Esophagus muscularis mucosa (tissue), 4 donors: ENCODE results near the gene RAB18. TPM values are rescaled to one million over a fixed set of nuclear protein-coding genes. Genes with fewer than 3 reads are reported as not detected.

Experiments used
- DNase-seq: peaks from one replicate; pipeline ENCODE4 v3.0.0-alpha.2; 2017; ENCODE audit errors: extremely low spot score
- H3K27ac ChIP-seq, 4 donors: fragments of 200-600 bp; sonication (generic); replicated peaks in 1 of 4; 1 replicate in 3 of 4; 2 replicates in 1 of 4; pipeline ENCODE4 v1.5.1; 2016 to 2019; ENCODE audit warnings: mild to moderate bottlenecking in 1 of 4
- H3K27me3 ChIP-seq, 4 donors: fragments of 200-600 bp; sonication (generic); one replicate each; pipeline versions ENCODE4 v1.5.1 to v1.6.0; 2016 to 2019
- H3K36me3 ChIP-seq, 4 donors: fragments of 200-600 bp; sonication (generic); one replicate each; pipeline ENCODE4 v1.5.1; 2016 to 2019
- H3K4me1 ChIP-seq, 4 donors: fragments of 200-600 bp; sonication (generic); one replicate each; pipeline ENCODE4 v1.5.1; 2016 to 2019
- H3K4me3 ChIP-seq, 4 donors: fragments of 200-600 bp; sonication (generic); 1 replicate in 2 of 4; 2 replicates in 2 of 4; pipeline ENCODE4 v1.5.1; 2016 to 2019; ENCODE audit warnings: mild to moderate bottlenecking in 4 of 4, moderate library complexity in 1 of 4
- H3K9me3 ChIP-seq, 4 donors: fragments of 200-600 bp; sonication (generic); 1 replicate in 3 of 4; 2 replicates in 1 of 4; pipeline ENCODE4 v1.5.1; 2016 to 2019
- EP300 ChIP-seq: sonication (generic); formaldehyde crosslinking; IDR thresholded peaks from one replicate; pipeline ENCODE4 v1.6.1; 2017; ENCODE audit warnings: antibody characterized with exemption
- POLR2A ChIP-seq: fragments of 450-650 bp; IDR thresholded peaks from one replicate; pipeline ENCODE4 v1.6.1; 2017; ENCODE audit warnings: antibody characterized with exemption, moderate library complexity, mild to moderate bottlenecking, low read depth
- POLR2AphosphoS5 ChIP-seq, 2 donors: sonication (generic); formaldehyde crosslinking; IDR thresholded peaks; one replicate each; pipeline ENCODE4 v1.6.1; 2017; ENCODE audit warnings: antibody characterized with exemption in 2 of 2
- WGBS: methylation state at CpG from one replicate; pipeline ENCODE4 v1.1.5; 2018; 5-methylcytosine and 5-hydroxymethylcytosine counted together
- intact Hi-C: fragments of 100-400 bp; cut with DNase I; formaldehyde crosslinking; loops from one replicate; pipeline ENCODE4 v1.15.1; 2023
- total RNA-seq, 4 donors: library from RNA; depleted of rRNA; stranded (reverse); fragments of >200 nt; gene quantifications; one replicate each; pipeline versions ENCODE4 v1.1.0 to v1.2.1, GENCODE V29; 2016
- TF ChIP-seq, protein P1 (sequence below), 3 experiments: fragments of 200-600 bp in 2 of 3; fragments of 450-650 bp in 1 of 3; sonication (generic) in 2 of 3; IDR thresholded peaks; one replicate each; pipeline ENCODE4 v1.5.1; 2017 to 2019; ENCODE audit warnings: antibody characterized with exemption in 3 of 3, mild to moderate bottlenecking in 2 of 3, moderate library complexity in 1 of 3

The RAB18 gene
- total RNA-seq, 4 donors from 2014 or later = 37.1 to 51.7 (median 42.6) TPM

DNA sequence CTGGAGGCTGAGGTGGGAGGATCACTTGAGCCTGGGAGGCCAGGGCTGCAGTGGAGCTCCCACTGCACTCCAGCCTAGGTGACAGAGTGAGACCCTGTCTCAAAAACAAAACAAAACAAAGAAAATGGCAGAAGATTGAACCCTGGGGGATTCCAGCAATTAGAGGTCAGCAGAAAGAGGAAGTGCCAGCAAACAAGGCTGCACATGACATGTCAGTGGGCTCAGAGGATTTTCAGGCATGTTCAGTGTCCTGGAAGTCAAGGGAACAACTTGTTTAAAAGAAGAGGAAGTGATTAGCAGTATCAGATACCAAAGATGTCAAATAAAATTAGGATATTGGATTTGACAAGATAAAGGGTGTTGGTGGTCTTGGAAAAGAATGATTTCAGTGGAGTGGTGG lies 32.3 kb downstream of the RAB18 start:
- DNase-seq = no peak
- H3K27me3 ChIP-seq = no peaks in the 10 kb centered on the region
- H3K36me3 ChIP-seq = peaks cover 0 to 58% (median 45%) of the 10 kb centered on the region in 4 donors
- no peaks in the 10 kb centered on the region for H3K9me3 ChIP-seq
- H3K27ac ChIP-seq = no peak overlapping the region
- TF ChIP-seq POLR2AphosphoS5 (IDR thresholded peaks at IDR 0.05) (no peak), EP300 (no peak), POLR2A (no peak)
- TF ChIP-seq, protein P1, sequence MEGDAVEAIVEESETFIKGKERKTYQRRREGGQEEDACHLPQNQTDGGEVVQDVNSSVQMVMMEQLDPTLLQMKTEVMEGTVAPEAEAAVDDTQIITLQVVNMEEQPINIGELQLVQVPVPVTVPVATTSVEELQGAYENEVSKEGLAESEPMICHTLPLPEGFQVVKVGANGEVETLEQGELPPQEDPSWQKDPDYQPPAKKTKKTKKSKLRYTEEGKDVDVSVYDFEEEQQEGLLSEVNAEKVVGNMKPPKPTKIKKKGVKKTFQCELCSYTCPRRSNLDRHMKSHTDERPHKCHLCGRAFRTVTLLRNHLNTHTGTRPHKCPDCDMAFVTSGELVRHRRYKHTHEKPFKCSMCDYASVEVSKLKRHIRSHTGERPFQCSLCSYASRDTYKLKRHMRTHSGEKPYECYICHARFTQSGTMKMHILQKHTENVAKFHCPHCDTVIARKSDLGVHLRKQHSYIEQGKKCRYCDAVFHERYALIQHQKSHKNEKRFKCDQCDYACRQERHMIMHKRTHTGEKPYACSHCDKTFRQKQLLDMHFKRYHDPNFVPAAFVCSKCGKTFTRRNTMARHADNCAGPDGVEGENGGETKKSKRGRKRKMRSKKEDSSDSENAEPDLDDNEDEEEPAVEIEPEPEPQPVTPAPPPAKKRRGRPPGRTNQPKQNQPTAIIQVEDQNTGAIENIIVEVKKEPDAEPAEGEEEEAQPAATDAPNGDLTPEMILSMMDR (IDR thresholded peaks at IDR 0.05) = no peak
- peaks cover 0 to 14% (median 5%) of the 10 kb centered on the region in 4 donors for H3K4me1 ChIP-seq
- H3K4me3 ChIP-seq = no peak overlapping the region
- intact Hi-C loops = no loop called here

- no peak for TF ChIP-seq POLR2AphosphoS5 (IDR thresholded peaks at IDR 0.05)
- no peak for TF ChIP-seq POLR2A
- TF ChIP-seq, protein P1 (IDR thresholded peaks at IDR 0.05) = no peak
- TF ChIP-seq EP300 = no peak
- intact Hi-C loops = no loop called here
- 73% methylated on average over 3 of the region's 3 CpGs for WGBS
- Histone ChIP-seq H3K27ac (no peak overlapping the region), H3K27me3 (no peaks in the 10 kb centered on the region), H3K36me3 (peaks cover 0 to 64% (median 47%) of the 10 kb centered on the region in 4 donors), H3K4me3 (no peak overlapping the region), H3K9me3 (no peaks in the 10 kb centered on the region), H3K4me1 (peaks cover 0 to 14% (median 3%) of the 10 kb centered on the region in 4 donors)
- DNase-seq = no peak
Observed at GRCh38 chr10:27537166-27537565, 33.1 kb downstream of the RAB18 start.

- TF ChIP-seq, protein P1 (IDR thresholded peaks at IDR 0.05) = no peak
- TF ChIP-seq POLR2A = no peak
Observed at GRCh38 chr10:27537787-27538186, 33.7 kb downstream of the RAB18 start.

DNA sequence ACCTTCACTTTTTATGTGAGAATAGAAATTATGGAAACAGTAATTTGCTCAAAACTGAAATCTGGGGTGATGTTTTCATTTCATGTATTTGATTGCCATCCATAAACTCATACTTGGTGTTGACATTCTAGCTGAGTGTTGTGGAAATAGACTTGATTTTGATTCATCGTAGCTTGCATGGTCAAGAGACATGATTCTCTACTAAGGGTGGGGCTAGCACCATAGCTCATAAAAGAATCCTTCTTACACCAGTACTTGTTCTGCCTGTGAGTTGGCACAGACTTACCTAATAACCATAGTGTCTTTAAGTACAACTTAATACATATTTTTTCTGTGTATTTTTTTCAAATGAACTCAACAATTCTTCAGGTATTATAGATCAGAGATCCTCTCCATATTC lies 36.6 kb downstream of the RAB18 start:
- TF ChIP-seq EP300 (no peak), POLR2A (no peak), POLR2AphosphoS5 (IDR thresholded peaks at IDR 0.05) (no peak)
- TF ChIP-seq, protein P1 (IDR thresholded peaks at IDR 0.05) = no peak
- peaks cover 6 to 65% (median 40%) of the 10 kb centered on the region in 4 donors for H3K36me3 ChIP-seq
- H3K27me3 ChIP-seq = no peaks in the 10 kb centered on the region
- no peak for DNase-seq
- H3K4me1 ChIP-seq = peaks cover 0 to 6% (median 0%) of the 10 kb centered on the region in 4 donors
- H3K9me3 ChIP-seq = no peaks in the 10 kb centered on the region
- no peak overlapping the region for H3K4me3 ChIP-seq
- WGBS = 94% methylated on average over 1 of the region's 1 CpG
- intact Hi-C loops = no loop called here
- H3K27ac ChIP-seq = no peak overlapping the region

More at GRCh38 chr10:27537787-27538186, 33.7 kb downstream of the RAB18 start:
- no peak overlapping the region for H3K27ac ChIP-seq
- no peaks in the 10 kb centered on the region for H3K9me3 ChIP-seq
- DNase-seq = no peak
- H3K4me1 ChIP-seq = peaks cover 0 to 13% (median under 1%) of the 10 kb centered on the region in 4 donors
- no peak overlapping the region for H3K4me3 ChIP-seq
- H3K36me3 ChIP-seq = peaks cover 0 to 70% (median 50%) of the 10 kb centered on the region in 4 donors
- no peaks in the 10 kb centered on the region for H3K27me3 ChIP-seq
- intact Hi-C loops = no loop called here
